Vagina (tissue), 2 donors: ENCODE data around the gene F8.

Source experiments
- CTCF ChIP-seq, 3 experiments: fragments of 450-650 bp in 2 of 3; fragments of 200-600 bp in 1 of 3; sonication (generic) in 1 of 3; IDR thresholded peaks; one replicate each; pipeline ENCODE4 v1.5.1; 2017 to 2019; ENCODE audit warnings: antibody characterized with exemption in 3 of 3, mild to moderate bottlenecking in 2 of 3, moderate library complexity in 2 of 3
- POLR2A ChIP-seq, 2 donors: fragments of 450-650 bp; IDR thresholded peaks; one replicate each; pipeline ENCODE4 v1.6.1; 2017; ENCODE audit warnings: antibody characterized with exemption in 2 of 2, mild to moderate bottlenecking in 2 of 2, moderate library complexity in 2 of 2
- POLR2AphosphoS5 ChIP-seq, 2 donors: sonication (generic); formaldehyde crosslinking; IDR thresholded peaks; one replicate each; pipeline ENCODE4 v1.9.0; 2017; ENCODE audit warnings: antibody characterized with exemption in 2 of 2, mild to moderate bottlenecking in 2 of 2, low read depth in 1 of 2; ENCODE audit not compliant: insufficient read depth in 1 of 2

GRCh38 chrX:155046129-155046810 lies 23.7 kb upstream of the F8 start:
- no peak for TF ChIP-seq CTCF (IDR thresholded peaks at IDR 0.05)
- no peak for TF ChIP-seq POLR2A (IDR thresholded peaks at IDR 0.05)
- TF ChIP-seq POLR2AphosphoS5 (IDR thresholded peaks at IDR 0.05; ENCODE audit: insufficient read depth in 1 of 2, low read depth in 1 of 2) = no peak
